Measurements from ENCODE around the gene RNF114.
"Not testable (repeated sequence)": the region's sequence is repeated elsewhere in the genome, so short reads cannot be mapped to it uniquely, and the experiment has no call there.

RNF114 gene

GRCh38 chr20:49948809-49949507 is 12.8 kb downstream of the RNF114 start:
- Histone ChIP-seq H3K9ac (ENCODE audit: low read length) (no peak overlapping the region), H4K8ac (ENCODE audit: low read depth, low read length) (no peak overlapping the region), H4K5ac (ENCODE audit: low read length) (no peak overlapping the region), H3K27ac (ENCODE audit: low read depth, low read length) (no peak overlapping the region), H3K4me1 (ENCODE audit: control insufficient read depth, low read depth, low read length) (no peaks in the 10 kb centered on the region), H3K36me3 (ENCODE audit: control insufficient read depth, insufficient read depth, low read length) (peaks cover 21% of the 10 kb centered on the region), H3K18ac (ENCODE audit: low read length) (no peak overlapping the region), H3K4ac (ENCODE audit: low read depth, low read length) (no peak overlapping the region), H3K79me2 (ENCODE audit: control insufficient read depth, insufficient read depth, low read length) (peaks cover 2% of the 10 kb centered on the region), H3K56ac (ENCODE audit: low read length) (no peak overlapping the region), H3K27me3 (ENCODE audit: insufficient read depth, low read length, poor library complexity) (no peaks in the 10 kb centered on the region), H3K23ac (ENCODE audit: low read length) (no peak overlapping the region), H3K4me2 (ENCODE audit: low read length) (no peak overlapping the region), H2AK5ac (ENCODE audit: low read length) (no peak overlapping the region), H3K79me1 (ENCODE audit: low read length) (peaks cover 2% of the 10 kb centered on the region), H3K4me3 (ENCODE audit: low read length) (no peak overlapping the region), H2BK5ac (ENCODE audit: low read length) (no peak overlapping the region), H2BK15ac (replicated peaks; ENCODE audit: low read depth) (no peak overlapping the region), H2BK120ac (ENCODE audit: low read depth, low read length) (no peak overlapping the region)
- DNase-seq: no peak
- WGBS (ENCODE audit: extremely low coverage, insufficient coverage, low lambda C conversion rate): no CpG with 5 or more reads among the region's 11 CpGs

GRCh38 chr20:49951151-49951550 is 15.0 kb downstream of the RNF114 start:
- Histone ChIP-seq H3K56ac (ENCODE audit: low read length) (no peak overlapping the region), H3K4me3 (ENCODE audit: low read length) (no peak overlapping the region), H2BK5ac (ENCODE audit: low read length) (no peak overlapping the region), H2BK15ac (replicated peaks; ENCODE audit: low read depth) (no peak overlapping the region), H4K8ac (ENCODE audit: low read depth, low read length) (no peak overlapping the region), H3K23ac (ENCODE audit: low read length) (no peak overlapping the region), H3K79me1 (ENCODE audit: low read length) (no peaks in the 10 kb centered on the region), H4K5ac (ENCODE audit: low read length) (no peak overlapping the region), H3K9ac (ENCODE audit: low read length) (no peak overlapping the region), H3K79me2 (ENCODE audit: control insufficient read depth, insufficient read depth, low read length) (no peaks in the 10 kb centered on the region), H2BK120ac (ENCODE audit: low read depth, low read length) (no peak overlapping the region), H3K36me3 (ENCODE audit: control insufficient read depth, insufficient read depth, low read length) (peaks cover 19% of the 10 kb centered on the region), H3K27ac (ENCODE audit: low read depth, low read length) (no peak overlapping the region), H2AK5ac (ENCODE audit: low read length) (no peak overlapping the region), H3K4me1 (ENCODE audit: control insufficient read depth, low read depth, low read length) (no peaks in the 10 kb centered on the region), H3K4ac (ENCODE audit: low read depth, low read length) (no peak overlapping the region), H3K27me3 (ENCODE audit: insufficient read depth, low read length, poor library complexity) (no peaks in the 10 kb centered on the region), H3K4me2 (ENCODE audit: low read length) (no peak overlapping the region), H3K18ac (ENCODE audit: low read length) (no peak overlapping the region)
- no CpG with 5 or more reads among the region's 4 CpGs for WGBS (ENCODE audit: extremely low coverage, insufficient coverage, low lambda C conversion rate)
- DNase-seq: no peak

- Histone ChIP-seq H4K5ac (ENCODE audit: low read length) (no peak overlapping the region), H3K27me3 (ENCODE audit: insufficient read depth, low read length, poor library complexity) (no peaks in the 10 kb centered on the region), H3K4me1 (ENCODE audit: control insufficient read depth, low read depth, low read length) (no peaks in the 10 kb centered on the region), H2AK5ac (ENCODE audit: low read length) (no peak overlapping the region), H3K36me3 (ENCODE audit: control insufficient read depth, insufficient read depth, low read length) (peaks cover 8% of the 10 kb centered on the region), H3K4me2 (ENCODE audit: low read length) (no peak overlapping the region), H3K23ac (ENCODE audit: low read length) (no peak overlapping the region), H3K56ac (ENCODE audit: low read length) (no peak overlapping the region), H3K27ac (ENCODE audit: low read depth, low read length) (no peak overlapping the region), H2BK120ac (ENCODE audit: low read depth, low read length) (no peak overlapping the region), H3K4me3 (ENCODE audit: low read length) (no peak overlapping the region), H3K4ac (ENCODE audit: low read depth, low read length) (no peak overlapping the region), H3K79me2 (ENCODE audit: control insufficient read depth, insufficient read depth, low read length) (no peaks in the 10 kb centered on the region), H3K18ac (ENCODE audit: low read length) (no peak overlapping the region), H4K8ac (ENCODE audit: low read depth, low read length) (no peak overlapping the region), H3K9ac (ENCODE audit: low read length) (no peak overlapping the region), H2BK15ac (replicated peaks; ENCODE audit: low read depth) (no peak overlapping the region), H3K79me1 (ENCODE audit: low read length) (no peaks in the 10 kb centered on the region), H2BK5ac (ENCODE audit: low read length) (no peak overlapping the region)
- no peak for DNase-seq
- WGBS (ENCODE audit: extremely low coverage, insufficient coverage, low lambda C conversion rate): no CpG with 5 or more reads among the region's 3 CpGs
Measured at GRCh38 chr20:49955167-49955566, 19.0 kb downstream of the RNF114 start.

GRCh38 chr20:49955830-49956396 is 19.7 kb downstream of the RNF114 start:
- not testable (repeated sequence) for H3K23ac ChIP-seq (ENCODE audit: low read length); H2AK5ac ChIP-seq (ENCODE audit: low read length); H4K8ac ChIP-seq (ENCODE audit: low read depth, low read length); H3K36me3 ChIP-seq (ENCODE audit: control insufficient read depth, insufficient read depth, low read length); H3K18ac ChIP-seq (ENCODE audit: low read length); H3K56ac ChIP-seq (ENCODE audit: low read length); H3K4ac ChIP-seq (ENCODE audit: low read depth, low read length); H2BK120ac ChIP-seq (ENCODE audit: low read depth, low read length); H2BK5ac ChIP-seq (ENCODE audit: low read length); H3K79me1 ChIP-seq (ENCODE audit: low read length); H2BK15ac ChIP-seq (replicated peaks; ENCODE audit: low read depth); H3K79me2 ChIP-seq (ENCODE audit: control insufficient read depth, insufficient read depth, low read length); H3K4me3 ChIP-seq (ENCODE audit: low read length); H3K9ac ChIP-seq (ENCODE audit: low read length); H3K27ac ChIP-seq (ENCODE audit: low read depth, low read length); H3K4me2 ChIP-seq (ENCODE audit: low read length); H3K27me3 ChIP-seq (ENCODE audit: insufficient read depth, low read length, poor library complexity); H3K4me1 ChIP-seq (ENCODE audit: control insufficient read depth, low read depth, low read length); H4K5ac ChIP-seq (ENCODE audit: low read length); DNase-seq
- WGBS (ENCODE audit: extremely low coverage, insufficient coverage, low lambda C conversion rate): no CpG with 5 or more reads among the region's 12 CpGs

GRCh38 chr20:49956689-49957088 is 20.5 kb downstream of the RNF114 start:
- no peak overlapping the region for H4K8ac ChIP-seq (ENCODE audit: low read depth, low read length)
- H3K79me1 ChIP-seq (ENCODE audit: low read length): no peaks in the 10 kb centered on the region
- no peak overlapping the region for H2BK5ac ChIP-seq (ENCODE audit: low read length)
- H3K27me3 ChIP-seq (ENCODE audit: insufficient read depth, low read length, poor library complexity): no peaks in the 10 kb centered on the region
- H2BK120ac ChIP-seq (ENCODE audit: low read depth, low read length): no peak overlapping the region
- DNase-seq: no peak
- peaks cover 6% of the 10 kb centered on the region for H3K36me3 ChIP-seq (ENCODE audit: control insufficient read depth, insufficient read depth, low read length)
- H3K4me2 ChIP-seq (ENCODE audit: low read length): no peak overlapping the region
- H3K9ac ChIP-seq (ENCODE audit: low read length): no peak overlapping the region
- no peak overlapping the region for H3K18ac ChIP-seq (ENCODE audit: low read length)
- no peak overlapping the region for H3K4me3 ChIP-seq (ENCODE audit: low read length)
- H3K56ac ChIP-seq (ENCODE audit: low read length): no peak overlapping the region
- H4K5ac ChIP-seq (ENCODE audit: low read length): no peak overlapping the region
- H3K4ac ChIP-seq (ENCODE audit: low read depth, low read length): no peak overlapping the region
- H2BK15ac ChIP-seq (replicated peaks; ENCODE audit: low read depth): no peak overlapping the region
- H3K23ac ChIP-seq (ENCODE audit: low read length): no peak overlapping the region
- H2AK5ac ChIP-seq (ENCODE audit: low read length): no peak overlapping the region
- no peaks in the 10 kb centered on the region for H3K4me1 ChIP-seq (ENCODE audit: control insufficient read depth, low read depth, low read length)
- WGBS (ENCODE audit: extremely low coverage, insufficient coverage, low lambda C conversion rate): no CpG with 5 or more reads among the region's 18 CpGs
- H3K27ac ChIP-seq (ENCODE audit: low read depth, low read length): no peak overlapping the region
- H3K79me2 ChIP-seq (ENCODE audit: control insufficient read depth, insufficient read depth, low read length): no peaks in the 10 kb centered on the region

Measured in mesendoderm (in vitro differentiated cells).